Stimulated activated CD4-positive, alpha-beta T cell treated with anti-CD3 and anti-CD28 coated beads, TNF-alpha, amount 100 ng/mL, for 1 hour (primary cell): ENCODE measurements around the gene INPP5K.

Experiments used
- DNase-seq, 3 donors: peaks; one replicate each; pipeline ENCODE4 v3.0.0-alpha.2; 2020; ENCODE audit warnings: low read depth in 3 of 3, low spot score in 1 of 3

INPP5K gene

DNA sequence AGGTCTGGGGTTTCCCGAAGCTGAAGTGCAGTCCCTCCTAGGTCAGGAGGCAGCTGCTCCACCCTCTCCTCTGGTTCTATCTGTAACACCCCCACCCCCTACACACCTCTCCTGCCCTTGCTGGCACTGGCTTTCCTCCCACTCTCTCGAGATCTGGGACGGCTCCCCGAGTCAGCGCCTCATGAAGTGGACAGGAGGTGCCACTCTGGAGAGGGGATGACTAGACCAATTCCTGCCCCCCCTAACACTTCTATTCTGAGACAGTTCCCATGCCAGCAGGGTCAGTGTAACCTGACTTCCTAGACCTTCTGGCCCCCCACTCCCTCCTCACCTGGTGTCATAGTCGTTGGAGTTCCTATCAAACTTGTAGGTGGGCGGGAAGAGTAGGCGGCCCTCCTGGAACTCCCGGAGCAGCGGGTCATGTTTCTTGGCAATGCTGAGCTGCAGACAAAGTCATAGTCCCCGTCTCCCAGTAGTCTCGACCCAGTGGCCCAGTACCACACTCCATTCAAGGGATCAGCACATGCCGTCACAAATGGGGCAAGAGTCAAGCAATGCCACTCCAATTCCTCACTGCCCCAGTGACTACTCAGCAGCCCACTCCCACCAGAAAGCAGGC lies 9.7 kb downstream of the INPP5K start:
- DNase-seq = no peak

DNA sequence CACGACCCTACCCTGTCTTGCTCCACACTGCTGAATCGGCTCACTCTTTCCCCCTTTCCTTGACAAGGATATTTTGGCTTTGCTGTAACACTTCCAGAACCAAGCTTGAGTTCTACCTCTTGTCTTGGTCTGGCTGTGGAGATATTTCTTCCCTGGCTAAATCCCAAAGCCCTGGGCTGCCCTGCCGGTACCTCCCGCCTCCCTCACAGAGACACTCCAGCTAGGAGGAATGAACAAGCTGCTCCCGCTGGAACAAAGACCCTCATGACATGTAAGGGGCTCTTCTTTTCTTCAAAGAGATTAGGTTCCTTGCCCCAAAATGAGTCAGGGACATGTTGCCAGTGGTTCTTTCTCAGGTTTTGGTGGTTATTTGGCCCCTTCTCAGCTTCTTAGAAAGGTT lies 10.8 kb downstream of the INPP5K start:
- no peak for DNase-seq

DNA sequence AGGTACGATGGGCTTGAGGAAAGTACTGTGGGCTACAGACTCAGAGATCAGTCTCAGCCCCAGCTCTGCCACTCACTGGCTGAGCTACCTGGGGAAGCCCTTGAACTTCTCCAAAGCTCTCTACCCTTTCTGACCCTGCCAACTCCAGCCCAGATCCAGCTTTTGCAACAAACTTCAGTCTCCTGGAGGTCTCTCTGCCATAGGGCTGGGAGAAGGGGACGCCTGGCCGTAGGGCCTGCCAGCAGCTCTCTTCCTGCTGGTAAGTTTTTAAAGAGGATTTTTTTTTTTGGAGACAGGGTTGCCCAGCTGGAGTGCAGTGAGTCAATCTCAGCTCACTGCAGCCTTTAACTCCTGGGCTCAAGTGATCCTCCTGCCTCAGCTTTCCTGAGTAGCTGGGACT lies 11.5 kb downstream of the INPP5K start:
- DNase-seq = no peak

DNA sequence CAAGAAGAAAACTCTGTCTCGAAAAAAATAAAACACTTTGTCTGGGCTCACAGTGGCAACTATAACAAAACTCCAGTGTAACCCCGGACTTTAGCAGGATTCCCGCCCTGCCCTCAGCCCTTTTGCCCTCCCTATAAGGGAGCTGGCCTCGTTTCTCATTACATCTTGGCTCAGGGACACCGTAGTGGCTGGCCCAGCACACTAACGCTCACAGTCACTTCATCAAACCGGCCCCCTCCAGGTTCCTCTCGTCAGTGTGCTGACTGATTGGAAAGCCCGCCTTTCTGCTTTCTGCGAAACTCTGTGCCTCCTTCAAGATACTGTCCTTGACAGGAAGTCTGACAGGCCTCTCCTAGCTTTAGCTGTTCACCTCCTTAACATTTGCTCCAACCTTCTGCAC lies 12.7 kb downstream of the INPP5K start:
- no peak for DNase-seq

DNA sequence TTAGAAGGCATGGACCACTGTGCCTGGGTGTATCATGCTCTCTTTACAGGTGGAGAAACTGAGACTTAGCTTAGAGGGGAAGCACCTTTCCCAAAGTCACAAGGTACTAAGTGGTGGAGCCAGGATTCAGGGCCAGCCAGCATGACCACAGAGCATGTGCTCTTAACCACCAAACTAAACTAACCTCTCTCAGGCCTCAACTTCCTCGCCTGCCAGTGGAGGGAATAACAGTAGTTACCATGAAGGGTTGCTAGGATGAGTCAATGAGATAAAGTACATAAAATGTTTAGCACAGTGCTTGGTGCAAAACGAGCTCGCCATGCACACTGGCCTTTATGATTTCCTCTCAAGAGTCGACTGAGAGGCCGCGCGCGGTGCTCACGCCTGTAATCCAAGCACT lies 17.5 kb downstream of the INPP5K start:
- DNase-seq = no peak

DNA sequence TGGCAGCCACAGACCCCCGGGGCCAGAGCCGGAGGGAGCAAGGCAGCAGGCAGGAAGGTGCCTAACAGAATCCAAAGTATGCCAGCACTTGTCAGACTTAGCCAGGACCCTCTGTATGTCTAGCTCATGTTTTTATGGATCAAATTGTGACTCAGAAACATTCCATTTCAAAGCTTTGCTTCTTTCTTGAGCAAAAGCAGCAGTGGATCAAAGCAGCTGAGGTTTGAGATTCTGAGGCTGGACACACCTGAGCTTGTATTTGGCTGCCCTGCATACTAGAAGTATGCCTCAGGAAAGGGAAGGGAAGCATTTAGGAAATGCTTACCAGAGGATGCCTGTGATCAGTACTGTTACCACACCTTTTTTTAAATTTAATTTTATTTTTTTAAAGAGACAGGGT lies 18.2 kb downstream of the INPP5K start:
- no peak for DNase-seq

DNA sequence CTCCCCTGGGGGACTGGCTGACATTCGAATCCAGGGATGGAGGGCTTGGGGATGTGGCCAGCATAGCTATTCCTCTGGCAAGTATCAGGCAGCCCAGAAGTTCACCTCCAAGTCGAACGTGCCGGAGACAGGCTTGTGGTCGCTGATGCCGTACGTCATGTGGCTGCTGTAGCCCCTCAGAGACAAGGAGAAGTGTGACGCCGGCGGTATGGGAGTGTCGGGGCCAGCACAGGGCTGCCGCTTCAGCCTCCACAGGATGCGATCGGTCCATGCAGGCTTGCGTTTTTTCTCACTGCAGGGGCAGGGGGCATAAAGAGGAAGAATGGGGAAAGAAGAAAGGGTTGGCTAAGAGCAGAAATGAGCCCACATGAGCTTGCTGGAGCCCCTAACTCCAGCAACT lies 18.6 kb downstream of the INPP5K start:
- DNase-seq = no peak

DNA sequence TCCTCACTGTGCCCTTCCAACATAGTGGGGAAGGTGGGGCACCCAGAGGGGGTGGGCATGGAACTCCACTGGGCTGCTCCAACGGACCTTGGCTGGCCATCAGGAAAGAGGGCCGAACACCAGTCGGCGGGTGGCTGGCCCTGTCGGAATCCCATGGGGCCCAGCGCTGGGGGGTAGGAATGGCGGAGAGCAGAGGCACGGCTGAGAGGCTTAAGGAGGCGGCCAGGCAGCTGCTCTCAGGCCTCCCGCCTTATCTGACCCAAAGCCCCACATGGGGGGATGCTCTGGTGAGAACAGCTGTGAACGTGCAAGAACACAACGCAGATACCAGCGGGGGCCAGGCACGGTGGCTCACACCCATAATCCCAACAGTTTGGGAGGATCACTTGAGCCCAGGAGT lies 19.5 kb downstream of the INPP5K start:
- DNase-seq = no peak

DNA sequence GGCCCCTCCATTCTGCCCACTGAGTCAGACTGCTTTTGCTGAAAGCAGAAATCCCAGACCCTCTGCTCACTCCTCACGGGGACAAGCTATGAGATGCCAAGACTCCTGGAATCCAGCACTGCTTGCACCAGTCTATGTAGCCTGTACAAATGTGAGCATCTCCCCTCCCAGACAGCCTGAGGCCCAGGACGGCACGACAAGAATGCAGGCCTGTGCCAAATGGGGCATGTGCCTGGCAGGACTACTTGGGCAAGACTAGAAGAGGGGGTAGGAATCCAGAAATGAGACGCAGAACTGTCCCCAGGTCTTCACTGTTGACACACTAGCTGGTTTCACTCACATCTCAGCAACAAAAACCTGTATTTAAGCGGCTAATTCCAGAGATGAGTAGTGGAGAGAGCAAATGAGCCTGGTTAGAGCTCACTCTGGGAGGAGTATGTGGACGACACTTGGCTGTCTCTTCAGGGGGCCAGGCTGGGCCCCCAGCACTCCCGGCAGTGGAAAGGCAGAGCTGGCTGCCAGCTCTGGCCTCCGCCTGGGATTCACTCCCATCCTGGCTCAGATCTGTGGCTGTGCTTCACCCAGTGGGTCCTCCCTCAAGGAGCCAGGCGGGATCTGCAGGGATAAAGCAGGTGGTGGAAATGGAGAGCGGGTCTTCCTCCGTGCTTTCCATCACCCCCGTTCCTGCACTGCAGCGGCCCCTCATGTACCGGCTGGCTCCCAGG lies 21.0 kb downstream of the INPP5K start:
- no peak for DNase-seq

DNA sequence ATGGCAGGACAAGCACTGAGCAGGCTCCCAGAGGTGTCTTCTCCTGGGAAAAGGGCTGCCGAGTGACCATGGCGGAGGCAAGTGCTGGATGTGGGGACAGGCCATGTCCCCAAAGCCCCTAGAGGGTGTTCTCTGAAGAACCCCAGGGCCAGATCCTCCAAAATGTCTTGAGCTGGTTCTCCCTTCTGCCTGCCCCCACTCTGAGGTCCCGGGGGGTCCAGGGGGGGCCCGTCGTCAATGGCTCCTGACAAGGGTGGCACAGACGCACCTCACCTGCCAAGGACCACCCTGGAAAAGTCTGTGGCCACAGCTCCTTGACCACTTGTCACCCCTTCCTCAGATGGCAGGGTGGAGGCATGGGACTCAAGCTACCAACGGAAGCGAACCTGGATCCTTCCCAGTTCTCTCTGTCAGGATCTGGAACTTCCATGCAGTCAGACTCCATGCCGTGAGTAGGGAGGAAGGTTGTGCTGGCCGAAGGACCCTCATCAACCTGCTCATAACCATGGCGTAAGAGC lies 21.6 kb downstream of the INPP5K start:
- no peak for DNase-seq

DNA sequence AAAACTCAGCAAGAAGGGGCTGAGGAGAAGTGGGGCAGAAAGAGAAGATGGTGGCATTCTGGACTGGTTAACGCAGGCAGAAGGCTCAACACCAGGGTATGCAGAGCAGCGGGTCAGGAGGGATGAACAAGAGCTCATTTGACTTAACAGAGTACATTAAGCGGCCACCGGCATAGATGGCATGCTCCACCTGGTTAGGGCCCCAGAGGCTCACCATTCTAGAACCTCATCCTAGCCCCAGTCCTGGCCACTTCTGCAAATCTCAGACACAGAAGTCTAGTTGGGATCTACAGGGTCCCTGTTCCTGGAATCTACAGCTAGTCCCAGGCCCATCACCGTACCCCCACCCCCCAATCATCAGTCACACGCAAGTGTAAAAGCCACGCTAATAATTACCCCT lies 22.2 kb downstream of the INPP5K start:
- DNase-seq = no peak

DNA sequence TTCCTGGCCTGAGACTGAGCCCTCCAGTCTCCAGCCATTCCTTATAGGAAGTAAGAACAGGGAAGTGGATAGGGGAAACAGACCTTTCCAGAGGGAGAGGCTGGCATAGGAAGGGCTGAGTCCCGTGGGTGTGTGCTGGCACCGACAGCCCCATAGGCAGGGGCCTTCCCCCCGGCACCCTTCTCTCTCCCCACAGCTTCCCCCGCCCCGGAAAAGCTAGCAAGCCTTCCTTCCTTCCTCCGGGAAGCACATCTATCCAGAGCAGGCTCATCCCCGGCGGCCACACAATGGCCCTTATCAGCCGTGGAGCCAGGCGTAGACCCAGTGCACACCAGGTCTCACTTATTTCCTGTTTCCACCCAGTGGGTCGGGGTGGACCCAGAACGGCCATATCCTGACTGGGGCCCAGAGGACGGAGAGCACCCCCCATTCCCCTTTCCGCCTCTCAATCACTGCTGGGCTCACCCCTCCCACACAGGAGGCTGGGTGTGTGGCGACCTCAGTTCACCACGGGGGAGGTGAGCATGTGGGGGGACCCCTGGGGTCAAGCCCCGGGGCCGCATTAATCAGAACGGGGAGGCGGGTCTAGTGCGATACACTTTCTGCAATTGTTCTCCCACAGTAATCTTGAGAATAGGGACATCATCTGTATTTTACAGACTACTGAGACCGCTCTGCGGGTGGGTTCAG lies 23.0 kb downstream of the INPP5K start:
- DNase-seq = no peak

DNA sequence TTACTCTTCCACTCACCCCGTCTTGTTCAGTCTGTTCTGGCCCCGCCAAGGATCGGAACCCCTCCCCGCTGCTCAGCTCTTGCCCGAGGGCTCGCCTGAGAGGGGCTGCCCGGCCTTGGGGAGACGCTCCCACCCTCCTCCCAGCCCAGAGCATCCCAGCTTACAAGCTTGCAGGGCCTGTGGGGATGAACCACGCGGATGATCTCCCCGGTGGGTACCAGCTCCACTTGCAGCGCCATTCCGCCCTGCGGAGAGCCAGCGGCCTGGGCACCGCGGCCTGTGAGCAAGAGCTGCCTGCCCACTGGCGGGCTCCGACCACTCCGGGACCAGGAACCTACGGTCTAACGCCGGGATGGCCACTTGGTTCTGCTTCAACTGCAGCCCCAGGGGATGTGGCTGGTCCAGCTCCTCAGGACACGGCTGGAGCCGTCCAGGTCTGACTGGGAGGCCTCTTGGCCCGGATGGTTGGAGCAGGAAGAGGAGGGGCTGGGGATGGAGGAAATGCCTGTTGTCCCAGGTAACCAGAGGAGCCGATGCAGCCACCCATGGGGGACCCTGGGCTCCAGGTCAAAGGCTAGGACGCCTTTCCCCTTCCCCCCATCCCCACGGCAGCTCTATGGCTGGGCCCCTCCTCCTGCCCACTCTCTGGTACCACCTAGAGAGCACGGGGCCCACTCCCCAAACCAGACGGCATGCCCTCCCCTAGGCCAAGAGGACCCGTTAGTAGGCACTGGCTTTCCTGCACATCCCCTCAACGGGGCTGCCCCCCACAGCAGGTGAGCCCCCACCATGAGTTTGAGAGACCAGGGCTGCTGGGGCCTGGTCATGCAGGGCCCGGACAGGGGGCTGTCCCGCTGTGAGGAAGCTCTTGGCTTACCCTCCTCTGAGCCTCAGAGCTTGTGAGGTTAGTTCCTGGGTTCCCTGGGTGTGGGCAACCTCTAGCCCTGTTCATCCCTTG lies 23.9 kb downstream of the INPP5K start, which contains the start of gene MYO1C:
Gene MYO1C (minus strand): TSS at position 438 of the 958 bp plus-strand sequence. CDS start 199 bp downstream, at position 239.
- DNase-seq = no peak

DNA sequence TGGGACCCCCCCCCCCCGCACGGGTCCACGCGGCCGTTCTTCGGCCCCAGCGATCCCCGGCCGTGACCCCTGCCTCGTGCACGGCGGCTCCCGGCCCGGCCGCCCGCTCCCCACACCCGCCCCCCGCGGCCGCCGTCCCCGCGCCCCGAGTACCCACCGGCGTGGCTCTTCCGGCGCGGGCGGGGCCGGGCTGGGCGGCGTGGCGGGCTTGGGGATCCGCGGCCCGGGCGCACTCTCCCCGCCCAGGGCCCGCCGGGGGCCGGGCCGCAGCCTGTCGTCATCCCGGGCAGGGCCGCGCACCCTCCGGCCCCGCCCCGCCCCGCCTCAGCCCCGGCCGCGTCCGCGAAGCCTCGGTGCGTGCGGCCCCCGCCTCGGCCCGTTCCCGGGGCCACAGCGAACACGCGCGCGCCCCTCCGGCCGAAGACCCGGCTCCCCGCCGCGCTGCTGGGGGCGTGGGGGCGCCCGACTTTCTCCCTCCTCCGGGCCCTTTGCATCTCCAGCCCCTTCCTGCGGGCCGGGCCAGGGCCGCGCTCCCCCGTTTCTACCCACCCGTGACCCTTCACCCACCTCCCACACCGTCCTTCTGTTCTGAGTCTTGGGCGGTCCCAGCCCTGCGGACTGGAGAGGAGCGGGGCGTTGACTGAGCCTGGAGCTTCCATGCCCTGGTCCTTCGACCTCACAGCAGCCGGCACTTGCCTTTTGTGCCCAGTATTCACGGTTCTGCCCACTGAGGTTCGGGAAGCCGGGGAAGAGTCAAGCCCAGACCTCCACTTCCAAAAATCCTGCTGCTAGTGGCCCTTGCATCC lies 24.8 kb downstream of the INPP5K start:
- DNase-seq = no peak

DNA sequence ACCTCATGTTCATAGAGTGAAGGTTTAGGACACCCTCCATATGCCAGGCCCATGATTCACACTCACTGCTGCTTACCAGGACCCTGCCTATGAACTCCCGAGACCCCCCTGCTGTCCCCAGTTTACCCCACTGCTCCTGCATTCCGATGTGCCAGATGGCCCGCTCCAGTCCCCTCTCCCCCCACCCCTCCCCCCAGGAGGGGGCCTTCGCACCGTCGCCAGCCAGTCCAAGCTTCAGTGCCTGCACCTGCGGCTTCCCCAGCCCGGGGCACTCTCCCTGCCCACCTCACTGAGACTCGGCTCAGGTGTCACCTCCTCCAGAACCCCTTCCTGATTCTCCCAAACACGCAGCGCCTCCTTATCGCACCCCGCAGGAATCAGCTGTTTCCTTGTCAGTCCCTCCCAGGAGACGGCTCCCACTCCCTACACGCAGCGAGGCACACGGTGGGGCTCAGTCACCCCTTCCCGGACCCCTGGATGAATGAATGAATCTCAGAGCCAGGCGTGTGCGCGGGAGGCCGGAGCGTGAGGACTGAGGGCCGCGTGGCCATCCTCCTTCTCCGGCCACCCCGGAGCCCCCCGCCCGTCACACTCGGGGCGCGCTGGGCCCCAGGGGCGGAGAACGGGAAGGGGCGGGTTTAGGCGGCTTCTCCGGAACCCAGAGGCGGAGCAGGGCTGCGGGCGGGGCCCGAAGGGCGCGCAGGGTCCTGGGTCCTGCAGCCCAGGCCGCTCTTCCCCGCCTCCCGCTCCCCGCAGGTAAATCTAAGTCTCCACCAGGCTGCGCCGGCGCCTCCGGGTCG lies 25.6 kb downstream of the INPP5K start:
- DNase-seq = peak in 1 of 3 donors; percentile 47

DNA sequence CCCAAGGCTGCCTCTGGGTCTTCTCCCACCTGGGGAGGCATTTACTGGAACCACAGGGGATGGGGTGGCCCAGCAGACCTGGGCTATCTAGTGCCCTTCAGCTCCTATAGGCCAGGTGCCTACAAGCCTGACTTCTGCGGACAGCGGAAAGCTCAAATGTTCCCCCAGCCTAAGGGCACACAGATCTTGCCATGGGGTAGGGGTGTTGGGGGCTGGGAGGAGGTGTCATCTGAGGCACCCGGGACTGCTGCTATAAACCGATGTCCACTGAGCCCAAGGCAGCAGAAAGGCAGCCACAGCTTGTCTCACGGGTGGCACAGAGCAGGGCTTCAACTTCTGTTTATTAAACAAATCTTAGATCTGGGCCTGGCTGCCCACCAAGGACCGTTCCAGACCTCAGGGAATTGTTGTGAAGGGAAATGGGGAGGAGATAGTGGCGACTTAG lies 27.6 kb downstream of the INPP5K start:
- DNase-seq = no peak

DNA sequence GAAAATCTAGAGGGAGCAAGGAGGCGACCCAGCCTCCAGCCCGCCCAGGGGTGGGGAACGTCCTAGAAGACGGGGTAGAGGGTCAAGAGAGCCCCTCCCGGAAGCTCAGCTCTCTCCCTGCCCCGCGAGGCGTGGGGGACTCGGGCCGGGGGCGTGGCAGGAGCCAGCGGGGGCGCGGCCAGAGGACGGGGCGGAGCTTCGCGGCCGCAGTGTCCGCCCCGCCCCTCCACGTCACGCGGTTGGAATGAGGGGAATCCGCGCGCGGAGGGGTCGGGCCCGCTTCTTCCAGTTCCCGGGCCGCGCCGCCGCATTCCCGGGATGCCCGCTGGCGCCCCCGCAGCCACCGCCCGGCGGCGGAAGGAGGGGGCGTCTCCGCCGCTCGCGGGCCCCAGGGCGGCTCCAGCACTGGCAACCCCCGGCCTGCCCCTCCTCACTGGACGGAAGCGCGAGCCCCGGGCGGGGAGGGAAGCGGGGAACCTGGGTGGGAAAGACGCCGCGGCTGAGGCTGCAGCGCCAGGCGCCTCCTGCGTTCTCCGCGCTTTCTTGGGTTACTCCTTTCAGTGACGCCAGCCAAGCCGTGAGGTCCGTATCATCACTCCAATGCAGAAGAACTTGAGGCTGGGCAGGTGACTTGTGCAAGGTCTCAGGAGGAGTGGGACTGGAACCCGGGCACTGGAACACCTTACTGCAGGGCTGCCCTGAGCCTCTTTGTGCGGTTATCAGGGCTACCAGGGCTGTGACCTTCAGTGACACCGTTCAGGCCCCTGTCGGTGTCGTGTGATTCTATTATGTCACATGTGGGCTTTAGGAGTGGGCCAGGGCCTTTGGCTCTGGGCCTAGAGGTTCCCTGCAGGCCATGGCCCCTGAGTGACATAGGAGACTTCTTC lies 28.2 kb downstream of the INPP5K start:
- DNase-seq = peak; percentile 41 to 56 (median 50)
